Activated CD4-positive, alpha-beta T cell treated with anti-CD3 and anti-CD28 coated beads for 36 hours (primary cell): ENCODE measurements around the gene ABCA7. TPM values are rescaled to one million over a fixed set of nuclear protein-coding genes. Genes with fewer than 3 reads are reported as not detected.

ENCODE experiments used
- ATAC-seq: fragments of 200-7000 bp; cut with Tn5 transposase; one replicate; pipeline ENCODE4 v1.10.0; 2021; ENCODE audit warnings: mild to moderate bottlenecking, moderate library complexity
- CTCF ChIA-PET: fragments of 350-600 bp; sonication (Branson Sonifier 250); formaldehyde crosslinking; loops from one replicate; lab custom pipeline; 2021; ENCODE audit warnings: antibody characterized with exemption; lab: Charles Lee
- POLR2A ChIA-PET: fragments of 350-600 bp; sonication (Branson Sonifier 250); formaldehyde crosslinking; loops from one replicate; lab custom pipeline; 2021; ENCODE audit warnings: antibody characterized with exemption, inconsistent platforms; lab: Charles Lee
- DNase-seq: peaks from one replicate; pipeline ENCODE4 v3.0.0-alpha.2; 2020
- H3K27ac Mint-ChIP-seq: one replicate; pipeline ENCODE4 v1.8.0; 2021; ENCODE audit warnings: mixed read lengths
- H3K27me3 Mint-ChIP-seq: one replicate; pipeline ENCODE4 v1.8.0; 2021; ENCODE audit warnings: mixed read lengths
- H3K36me3 Mint-ChIP-seq: one replicate; pipeline ENCODE4 v1.8.0; 2021; ENCODE audit warnings: low read depth, mixed read lengths
- H3K4me1 Mint-ChIP-seq: one replicate; pipeline ENCODE4 v1.8.0; 2021; ENCODE audit warnings: mixed read lengths
- H3K4me3 Mint-ChIP-seq: one replicate; pipeline ENCODE4 v1.8.0; 2021; ENCODE audit warnings: mild to moderate bottlenecking, moderate library complexity, mixed read lengths
- H3K9me3 Mint-ChIP-seq: one replicate; pipeline ENCODE4 v1.8.0; 2021; ENCODE audit warnings: low read depth, mixed read lengths
- intact Hi-C, 2 experiments: fragments of 100-400 bp; cut with DNase I in 1 of 2; cut with micrococcal nuclease in 1 of 2; formaldehyde crosslinking; loops; one replicate each; pipeline versions ENCODE4 v1.14.2 to v1.15.1; 2022 to 2024; cut with DNase I, micrococcal nuclease
- total RNA-seq, 2 experiments: library from RNA; stranded (reverse); gene quantifications; one replicate each; pipeline ENCODE4 v1.2.3, GENCODE V29; 2021

Gene ABCA7
- total RNA-seq, 2 experiments from 2014 or later: 14.4 to 16.9 TPM

DNA sequence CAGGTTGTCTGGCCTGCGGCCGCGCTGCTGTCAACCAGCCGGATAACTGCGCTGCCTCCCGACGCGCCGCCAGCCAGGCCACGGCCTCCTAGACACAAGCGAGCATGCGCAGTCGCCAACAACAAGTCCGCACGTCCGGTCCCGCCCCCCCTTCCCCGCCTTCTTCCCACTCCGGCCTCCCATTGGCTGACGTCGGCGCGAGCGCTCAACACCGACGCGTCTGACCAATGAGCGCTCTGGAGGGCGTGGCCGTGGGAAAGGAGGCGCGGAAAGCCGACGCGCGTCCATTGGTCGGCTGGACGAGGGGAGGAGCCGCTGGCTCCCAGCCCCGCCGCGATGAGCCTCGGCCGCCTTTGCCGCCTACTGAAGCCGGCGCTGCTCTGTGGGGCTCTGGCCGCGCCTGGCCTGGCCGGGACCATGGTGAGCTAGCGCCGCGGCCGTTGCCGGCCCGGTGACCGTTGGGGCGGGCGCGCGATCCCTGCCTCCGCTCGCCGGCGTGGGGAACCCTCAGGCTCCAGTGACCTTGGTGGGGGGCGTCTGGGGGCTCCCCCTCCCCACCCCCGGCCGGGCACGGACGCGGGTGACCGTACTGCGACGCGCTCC is 63.9 kb downstream of the ABCA7 start, which contains the start of gene GPX4:
TSS of gene GPX4 (plus strand) at position 287 of the 603 bp plus-strand sequence. CDS start at position 337, 50 bp downstream.
- H3K4me3 Mint-ChIP-seq: peak within 1 kb of the TSS; percentile 71
- CTCF ChIA-PET: interaction anchor here (0.8 to 1.8 kb wide), 3 partner anchors 9 to 138 kb away, joined by 3 read pairs; partner anchors contain the start of gene ATP5F1D
- H3K36me3 Mint-ChIP-seq: peaks cover 9% of the 10 kb centered on the region
- ATAC-seq (peak; percentile 81), DNase-seq (peak; percentile 100)
- peaks cover 4% of the 10 kb centered on the region for H3K9me3 Mint-ChIP-seq
- H3K27me3 Mint-ChIP-seq: no peaks in the 10 kb centered on the region
- H3K4me1 Mint-ChIP-seq: peaks cover 52% of the 10 kb centered on the region
- H3K27ac Mint-ChIP-seq: peak within 1 kb of the TSS; percentile 83
- POLR2A ChIA-PET: no interaction called here
- intact Hi-C loops: loop anchor here (1.0 to 5.0 kb wide), 10 partner anchors 22 to 165 kb away; partner anchors contain the start of genes ARHGAP45 (in 2 of the 2), ATP5F1D (in 2 of the 2), RNU6-2 (in 2 of the 2) and TMEM259 (in 2 of the 2)

DNA sequence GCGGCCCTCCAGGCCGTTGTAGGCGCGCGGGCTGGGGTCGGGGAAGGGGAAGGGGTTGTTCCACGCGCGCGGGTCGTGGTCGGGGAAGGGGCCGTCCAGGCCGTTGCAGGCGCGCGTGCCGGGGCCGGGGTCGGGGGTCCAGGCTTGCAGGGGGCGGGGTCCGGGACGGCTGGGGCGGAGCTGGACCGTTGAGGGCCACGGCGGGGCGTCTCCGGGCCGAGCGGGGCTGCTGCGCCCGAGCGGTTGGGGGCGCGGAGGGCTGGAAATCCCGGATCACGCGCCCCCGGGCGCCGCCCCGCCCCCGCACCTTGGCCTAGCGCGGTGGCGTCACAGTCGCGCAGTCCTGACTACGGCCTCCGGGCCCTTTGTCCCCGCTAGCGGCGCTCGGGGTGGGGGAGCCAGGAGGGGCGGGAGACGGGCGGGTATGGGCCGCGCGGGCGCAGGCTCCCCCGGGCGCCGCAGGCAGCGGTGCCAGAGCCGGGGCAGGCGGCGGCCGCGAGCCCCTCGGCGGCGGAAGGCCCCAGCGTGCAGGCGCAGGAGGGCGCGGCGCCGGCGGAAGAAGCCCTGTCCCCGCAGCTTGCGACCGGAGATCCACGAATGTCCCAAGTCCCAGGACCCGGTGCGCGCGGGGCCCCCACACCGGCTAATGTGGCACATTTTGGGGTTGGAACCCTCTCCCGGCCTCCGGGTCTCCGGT is 64.6 kb downstream of the ABCA7 start:
- Mint-ChIP-seq H3K36me3 (peaks cover 9% of the 10 kb centered on the region), H3K27ac (no peak overlapping the region), H3K4me3 (peak overlapping the region; percentile 71), H3K27me3 (no peaks in the 10 kb centered on the region), H3K9me3 (peaks cover 4% of the 10 kb centered on the region), H3K4me1 (peaks cover 45% of the 10 kb centered on the region)
- POLR2A ChIA-PET: no interaction called here
- CTCF ChIA-PET: no interaction called here
- ATAC-seq (peak; percentile 14), DNase-seq (peak; percentile 86)
- intact Hi-C loops: loop anchor here (1.0 to 5.0 kb wide), 5 partner anchors 22 to 101 kb away; partner anchors contain the start of genes ARHGAP45 (in 2 of the 2) and STK11 (in 1 of the 2)

DNA sequence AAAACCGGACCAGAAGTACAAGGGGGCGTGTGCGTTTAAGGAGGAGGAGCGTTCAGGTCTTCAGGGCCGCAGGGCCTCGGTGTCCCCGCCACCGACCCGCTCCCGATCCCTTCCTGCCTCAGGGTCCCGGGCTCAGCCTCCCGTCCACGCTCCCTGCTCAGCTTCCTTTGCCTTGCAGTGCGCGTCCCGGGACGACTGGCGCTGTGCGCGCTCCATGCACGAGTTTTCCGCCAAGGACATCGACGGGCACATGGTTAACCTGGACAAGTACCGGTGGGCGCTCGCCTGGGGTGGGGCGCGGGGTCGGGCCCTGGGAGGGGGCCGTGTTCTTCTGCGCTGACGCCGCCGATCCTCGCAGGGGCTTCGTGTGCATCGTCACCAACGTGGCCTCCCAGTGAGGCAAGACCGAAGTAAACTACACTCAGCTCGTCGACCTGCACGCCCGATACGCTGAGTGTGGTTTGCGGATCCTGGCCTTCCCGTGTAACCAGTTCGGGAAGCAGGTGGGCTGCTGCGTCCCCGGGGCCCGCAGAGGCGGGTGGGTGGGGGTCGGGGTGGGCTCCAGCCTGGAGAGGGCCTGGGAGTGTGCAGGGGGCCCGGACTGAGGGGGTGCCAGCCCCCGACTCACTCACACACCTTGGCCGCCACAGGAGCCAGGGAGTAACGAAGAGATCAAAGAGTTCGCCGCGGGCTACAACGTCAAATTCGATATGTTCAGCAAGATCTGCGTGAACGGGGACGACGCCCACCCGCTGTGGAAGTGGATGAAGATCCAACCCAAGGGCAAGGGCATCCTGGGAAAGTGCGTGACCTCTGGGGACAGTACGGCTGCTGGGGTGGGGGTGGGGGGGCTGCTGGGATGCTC is 65.3 kb downstream of the ABCA7 start:
- POLR2A ChIA-PET: interaction anchor here (0.6 kb wide), 2 partner anchors 29 to 98 kb away, joined by 5 to 9 read pairs; no protein-coding TSS in a partner anchor
- Mint-ChIP-seq H3K4me1 (peaks cover 37% of the 10 kb centered on the region), H3K9me3 (no peaks in the 10 kb centered on the region), H3K4me3 (peak overlapping the region; percentile 71), H3K36me3 (peaks cover 13% of the 10 kb centered on the region), H3K27me3 (no peaks in the 10 kb centered on the region), H3K27ac (no peak overlapping the region)
- CTCF ChIA-PET: no interaction called here
- no peak for DNase-seq
- ATAC-seq: no peak
- intact Hi-C loops: no loop called here

DNA sequence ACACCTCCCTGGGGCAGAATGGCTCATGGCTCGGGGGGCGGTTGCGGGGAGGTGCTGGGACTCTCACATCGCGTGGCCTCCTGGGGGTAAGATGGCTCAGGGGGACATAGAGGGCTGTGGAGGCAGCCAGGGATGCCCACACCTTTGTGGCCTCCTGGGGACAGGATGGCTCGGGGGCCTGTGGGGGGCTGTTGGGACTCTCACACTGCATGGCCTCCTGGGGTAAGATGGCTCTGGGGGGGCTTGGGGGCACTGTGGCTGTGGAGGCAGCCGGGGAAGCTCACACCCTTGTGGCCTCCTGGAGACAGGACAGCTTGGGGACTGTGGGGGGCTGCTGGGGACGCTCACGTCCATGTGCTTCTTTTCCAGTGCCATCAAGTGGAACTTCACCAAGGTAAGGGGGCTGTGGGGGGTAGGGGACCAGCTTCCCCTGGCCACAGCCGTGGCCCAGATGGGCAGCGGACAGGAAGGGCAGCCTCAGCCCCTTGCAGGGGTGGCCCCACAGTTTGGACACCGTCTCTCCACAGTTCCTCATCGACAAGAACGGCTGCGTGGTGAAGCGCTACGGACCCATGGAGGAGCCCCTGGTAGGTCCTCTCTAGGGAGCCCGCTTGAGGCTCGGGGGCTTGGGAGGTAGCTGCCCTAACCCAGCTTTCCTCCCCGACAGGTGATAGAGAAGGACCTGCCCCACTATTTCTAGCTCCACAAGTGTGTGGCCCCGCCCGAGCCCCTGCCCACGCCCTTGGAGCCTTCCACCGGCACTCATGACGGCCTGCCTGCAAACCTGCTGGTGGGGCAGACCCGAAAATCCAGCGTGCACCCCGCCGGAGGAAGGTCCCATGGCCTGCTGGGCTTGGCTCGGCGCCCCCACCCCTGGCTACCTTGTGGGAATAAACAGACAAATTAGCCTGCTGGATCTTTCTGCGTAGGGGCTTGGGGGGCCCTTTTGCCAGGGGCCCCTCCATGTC is 66.2 kb downstream of the ABCA7 start:
- Mint-ChIP-seq H3K4me3 (peak overlapping the region; percentile 52), H3K27me3 (no peaks in the 10 kb centered on the region), H3K4me1 (peaks cover 34% of the 10 kb centered on the region), H3K9me3 (no peaks in the 10 kb centered on the region), H3K27ac (no peak overlapping the region), H3K36me3 (peaks cover 15% of the 10 kb centered on the region)
- ChIA-PET CTCF (no interaction called here), POLR2A (interaction anchor here (0.6 kb wide), 1 partner anchor 97 kb away, joined by 9 read pairs; no protein-coding TSS in a partner anchor)
- intact Hi-C loops: no loop called here
- DNase-seq (no peak), ATAC-seq (no peak)

DNA sequence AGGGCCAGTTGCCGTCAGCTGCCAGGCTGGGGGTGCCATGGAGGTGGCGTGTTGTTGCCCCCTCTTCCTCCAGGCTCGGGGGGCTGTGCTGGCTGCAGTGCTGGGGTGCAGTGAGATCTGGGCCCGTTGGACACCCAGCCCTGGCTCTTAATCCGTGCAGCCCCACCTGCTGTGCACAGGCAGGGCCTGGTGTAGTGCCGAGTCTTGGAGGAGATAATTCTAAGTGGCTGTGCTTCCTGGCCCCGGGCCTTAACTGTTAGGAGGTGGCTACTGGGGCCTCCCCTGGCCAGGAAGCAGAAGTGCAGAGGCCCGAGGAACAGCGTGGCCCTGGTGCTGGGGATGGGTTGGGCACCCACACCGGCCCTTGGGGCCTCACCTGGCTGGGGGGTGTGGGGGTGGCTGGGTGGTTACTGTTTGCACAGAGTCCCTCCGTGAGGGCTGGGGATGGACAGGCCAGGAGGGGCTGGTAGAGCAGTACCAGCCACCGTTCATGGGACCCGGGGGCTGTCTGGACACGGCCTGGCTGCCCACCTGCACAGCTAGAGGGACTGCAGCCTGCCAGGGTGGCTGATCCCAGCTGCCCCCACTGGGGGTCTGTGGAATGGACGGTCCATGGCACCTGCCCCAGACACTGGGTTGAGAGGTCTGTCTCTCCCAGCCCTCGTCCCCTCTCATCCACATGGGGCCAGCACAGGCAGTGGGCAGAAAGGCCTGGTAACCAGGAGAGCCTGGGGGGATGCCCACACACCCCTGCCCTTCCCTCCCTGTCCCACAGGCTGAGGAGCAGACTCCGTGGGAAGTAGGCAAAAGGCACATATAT is 67.1 kb downstream of the ABCA7 start:
- no peaks in the 10 kb centered on the region for H3K9me3 Mint-ChIP-seq
- CTCF ChIA-PET: interaction anchor here (0.6 kb wide), 1 partner anchor 137 kb away, joined by 3 read pairs; no protein-coding TSS in a partner anchor
- no peaks in the 10 kb centered on the region for H3K27me3 Mint-ChIP-seq
- H3K36me3 Mint-ChIP-seq: peaks cover 15% of the 10 kb centered on the region
- no peak overlapping the region for H3K4me3 Mint-ChIP-seq
- H3K27ac Mint-ChIP-seq: peak overlapping the region; percentile 37
- DNase-seq: peak; percentile 43
- peaks cover 25% of the 10 kb centered on the region for H3K4me1 Mint-ChIP-seq
- no peak for ATAC-seq
- POLR2A ChIA-PET: no interaction called here
- intact Hi-C loops: no loop called here

DNA sequence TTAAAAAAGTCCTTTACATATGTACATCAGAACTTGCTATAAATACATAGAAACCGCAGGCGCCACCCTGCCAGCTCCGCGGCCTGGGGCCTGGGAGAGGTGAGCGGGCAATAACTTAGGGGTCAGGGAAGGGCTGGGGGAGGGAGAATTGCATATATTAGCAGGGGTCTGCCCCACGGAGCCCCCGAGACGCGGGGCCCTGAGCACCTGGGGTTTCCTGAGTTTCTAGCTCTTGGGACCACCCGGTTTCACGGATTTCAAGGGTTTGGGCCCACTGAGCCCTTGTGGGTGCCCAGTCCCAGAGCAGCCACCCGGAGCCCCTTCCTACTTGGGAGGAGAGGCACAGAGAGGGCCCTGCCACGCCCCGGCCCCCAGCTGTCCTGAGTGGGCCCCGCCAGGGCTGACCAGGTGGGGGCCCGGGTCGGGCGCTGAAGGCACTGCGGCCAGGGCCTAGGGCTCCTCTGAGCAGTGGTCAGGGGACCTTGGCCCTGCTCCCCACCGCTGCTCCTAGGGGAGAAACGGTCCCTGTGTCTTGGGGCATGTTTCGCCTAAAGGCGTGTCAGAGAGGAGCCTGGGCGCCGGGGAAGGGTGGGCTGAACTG is 67.9 kb downstream of the ABCA7 start:
- no peak for DNase-seq
- H3K36me3 Mint-ChIP-seq: peaks cover 15% of the 10 kb centered on the region
- POLR2A ChIA-PET: interaction anchor here (0.6 kb wide), 1 partner anchor 167 kb away, joined by 3 read pairs; the partner anchor contains the start of gene FAM174C
- no peak overlapping the region for H3K4me3 Mint-ChIP-seq
- peaks cover 19% of the 10 kb centered on the region for H3K4me1 Mint-ChIP-seq
- ATAC-seq: no peak
- no peaks in the 10 kb centered on the region for H3K27me3 Mint-ChIP-seq
- no peaks in the 10 kb centered on the region for H3K9me3 Mint-ChIP-seq
- CTCF ChIA-PET: interaction anchor here (0.6 kb wide), 1 partner anchor 137 kb away, joined by 3 read pairs; no protein-coding TSS in a partner anchor
- H3K27ac Mint-ChIP-seq: no peak overlapping the region
- intact Hi-C loops: no loop called here

DNA sequence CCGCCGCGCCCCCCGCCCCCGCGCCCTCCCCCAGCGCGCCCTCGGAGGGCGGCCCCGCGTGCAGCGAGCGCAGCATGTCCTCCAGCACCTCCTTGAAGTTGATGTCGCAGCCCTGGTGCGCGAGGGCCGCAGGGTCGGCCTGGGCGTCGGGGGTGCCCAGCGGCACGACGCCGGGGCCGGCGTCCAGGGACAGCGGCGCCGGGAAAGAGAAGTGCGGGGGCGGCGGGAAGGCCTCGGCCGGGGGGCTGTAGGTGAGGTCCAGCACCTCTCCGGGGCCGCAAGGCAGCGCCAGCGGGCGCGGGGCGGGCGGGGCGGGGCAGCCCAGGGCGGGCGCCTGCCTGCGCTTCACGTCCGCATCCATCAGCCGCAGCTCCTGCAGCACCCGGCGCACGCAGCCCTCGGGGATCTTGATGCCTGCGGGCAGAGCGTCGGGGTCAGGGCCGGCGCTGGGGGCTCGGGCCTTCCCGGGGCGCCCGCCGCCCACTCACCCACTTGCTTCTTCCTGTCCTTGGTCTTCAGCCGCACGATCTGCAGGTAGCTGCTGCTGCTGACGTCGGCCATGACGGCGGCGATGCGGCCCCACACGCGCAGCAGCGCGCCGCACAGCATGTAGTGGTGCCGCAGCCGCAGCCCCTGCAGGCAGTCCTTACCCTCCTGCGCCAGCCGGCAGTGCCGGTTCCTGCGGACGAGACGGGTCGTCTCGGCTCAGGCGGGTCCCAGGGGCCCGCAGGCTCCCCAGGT is 68.6 kb downstream of the ABCA7 start:
- no peaks in the 10 kb centered on the region for H3K9me3 Mint-ChIP-seq
- ChIA-PET CTCF (no interaction called here), POLR2A (interaction anchor here (0.6 kb wide), 1 partner anchor 167 kb away, joined by 3 read pairs; the partner anchor contains the start of gene FAM174C)
- peaks cover 12% of the 10 kb centered on the region for H3K4me1 Mint-ChIP-seq
- intact Hi-C loops: no loop called here
- no peaks in the 10 kb centered on the region for H3K27me3 Mint-ChIP-seq
- no peak for DNase-seq
- peaks cover 18% of the 10 kb centered on the region for H3K36me3 Mint-ChIP-seq
- no peak overlapping the region for H3K27ac Mint-ChIP-seq
- no peak overlapping the region for H3K4me3 Mint-ChIP-seq
- ATAC-seq: no peak

DNA sequence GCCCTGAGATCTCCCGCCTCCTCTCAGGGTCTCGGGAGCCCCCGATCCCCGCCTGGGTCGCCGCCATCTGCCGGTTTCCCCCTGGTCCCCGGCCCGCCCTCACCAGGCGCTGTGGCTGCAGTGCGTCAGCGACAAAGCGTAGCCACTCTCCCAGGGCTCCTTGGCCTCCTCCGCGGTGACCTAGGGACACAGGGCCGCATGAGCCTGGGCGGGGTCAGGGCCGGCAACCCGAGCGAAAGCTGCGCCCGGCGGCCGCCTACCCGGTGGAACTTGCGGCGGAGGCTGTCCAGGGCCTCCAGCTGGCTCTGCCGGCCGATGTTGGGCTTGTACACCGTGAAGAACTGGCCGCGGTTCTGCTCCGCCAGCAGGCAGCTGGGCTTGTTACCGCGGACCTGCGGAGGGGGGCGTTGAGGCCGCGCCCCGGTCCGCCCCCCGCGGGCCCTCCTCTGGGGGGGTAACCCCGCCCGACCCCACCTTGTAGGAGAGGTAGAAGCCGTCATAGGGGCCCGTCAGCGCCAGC is 69.2 kb downstream of the ABCA7 start:
- no peak overlapping the region for H3K4me3 Mint-ChIP-seq
- CTCF ChIA-PET: interaction anchor here (0.6 kb wide), 1 partner anchor 89 kb away, joined by 3 read pairs; no protein-coding TSS in a partner anchor
- ATAC-seq (no peak), DNase-seq (no peak)
- H3K27me3 Mint-ChIP-seq: no peaks in the 10 kb centered on the region
- POLR2A ChIA-PET: interaction anchor here (0.6 kb wide), 1 partner anchor 758 kb away, joined by 6 read pairs; no protein-coding TSS in a partner anchor
- H3K27ac Mint-ChIP-seq: no peak overlapping the region
- H3K4me1 Mint-ChIP-seq: peaks cover 10% of the 10 kb centered on the region
- intact Hi-C loops: no loop called here
- no peaks in the 10 kb centered on the region for H3K9me3 Mint-ChIP-seq
- peaks cover 18% of the 10 kb centered on the region for H3K36me3 Mint-ChIP-seq
